Mesothelial cell of epicardium (in vitro differentiated cells): ENCODE results near the gene GNAI3. TPM values are rescaled to one million over a fixed set of nuclear protein-coding genes. Genes with fewer than 3 reads are reported as not detected.

ENCODE experiments used
- DNase-seq, 2 experiments: peaks; one replicate each; pipeline ENCODE4 v3.0.0; 2021; ENCODE audit warnings: low spot score in 2 of 2; ENCODE audit not compliant: unreplicated experiment in 2 of 2
- H3K27ac Mint-ChIP-seq: 2 replicates; pipeline ENCODE4 v1.8.0; 2021; ENCODE audit warnings: mixed read lengths
- H3K27me3 Mint-ChIP-seq: 2 replicates; pipeline ENCODE4 v1.8.0; 2021; ENCODE audit warnings: low read depth, mixed read lengths
- H3K36me3 Mint-ChIP-seq: 2 replicates; pipeline ENCODE4 v1.8.0; 2021; ENCODE audit warnings: mixed read lengths
- H3K4me1 Mint-ChIP-seq: 2 replicates; pipeline ENCODE4 v1.8.0; 2021; ENCODE audit warnings: mixed read lengths
- H3K4me3 Mint-ChIP-seq: 2 replicates; pipeline ENCODE4 v1.8.0; 2021; ENCODE audit warnings: mild to moderate bottlenecking, moderate library complexity, mixed read lengths
- H3K9me3 Mint-ChIP-seq: 2 replicates; pipeline ENCODE4 v1.8.0; 2021; ENCODE audit warnings: mixed read lengths
- total RNA-seq: library from RNA; stranded (reverse); gene quantifications from 3 replicates; pipeline ENCODE4 v1.2.1, GENCODE V29; 2021
- TF ChIP-seq, protein P1 (sequence below): fragments of 200-600 bp; sonication (generic); IDR thresholded peaks from one replicate; pipeline ENCODE4 v1.5.0; 2021; ENCODE audit warnings: antibody characterized with exemption; ENCODE audit not compliant: unreplicated experiment

The GNAI3 gene
- total RNA-seq, 1 donor from 2014 or later = 8.2 TPM

DNA sequence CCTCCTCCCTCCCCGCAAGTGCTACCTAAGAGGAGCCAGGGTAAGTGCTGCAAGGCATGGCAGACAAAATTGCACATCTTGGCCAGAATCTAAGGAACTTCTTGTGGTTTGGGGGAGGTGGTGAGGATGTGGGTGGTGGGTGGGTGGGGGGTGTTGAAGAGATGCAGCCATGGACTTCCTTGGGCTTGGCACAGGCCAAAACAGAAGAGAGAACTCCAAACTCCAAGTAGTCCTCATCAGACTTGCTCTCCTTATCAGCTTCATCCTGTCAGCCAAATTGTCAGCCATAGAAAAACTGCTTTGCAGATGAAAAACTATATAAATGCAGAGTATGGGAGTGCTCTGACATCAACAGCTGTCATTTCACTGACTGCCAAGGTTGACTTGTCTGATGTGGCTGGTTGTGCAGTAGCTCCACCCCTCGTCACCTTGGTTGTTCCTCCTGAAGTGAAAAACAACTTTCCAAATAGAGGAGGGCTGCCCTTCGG, 46.0 kb upstream of the GNAI3 start:
- H3K4me3 Mint-ChIP-seq = no peak overlapping the region
- peak overlapping the region; percentile 79 for H3K27ac Mint-ChIP-seq
- H3K27me3 Mint-ChIP-seq = no peaks in the 10 kb centered on the region
- no peaks in the 10 kb centered on the region for H3K36me3 Mint-ChIP-seq
- TF ChIP-seq, protein P1, sequence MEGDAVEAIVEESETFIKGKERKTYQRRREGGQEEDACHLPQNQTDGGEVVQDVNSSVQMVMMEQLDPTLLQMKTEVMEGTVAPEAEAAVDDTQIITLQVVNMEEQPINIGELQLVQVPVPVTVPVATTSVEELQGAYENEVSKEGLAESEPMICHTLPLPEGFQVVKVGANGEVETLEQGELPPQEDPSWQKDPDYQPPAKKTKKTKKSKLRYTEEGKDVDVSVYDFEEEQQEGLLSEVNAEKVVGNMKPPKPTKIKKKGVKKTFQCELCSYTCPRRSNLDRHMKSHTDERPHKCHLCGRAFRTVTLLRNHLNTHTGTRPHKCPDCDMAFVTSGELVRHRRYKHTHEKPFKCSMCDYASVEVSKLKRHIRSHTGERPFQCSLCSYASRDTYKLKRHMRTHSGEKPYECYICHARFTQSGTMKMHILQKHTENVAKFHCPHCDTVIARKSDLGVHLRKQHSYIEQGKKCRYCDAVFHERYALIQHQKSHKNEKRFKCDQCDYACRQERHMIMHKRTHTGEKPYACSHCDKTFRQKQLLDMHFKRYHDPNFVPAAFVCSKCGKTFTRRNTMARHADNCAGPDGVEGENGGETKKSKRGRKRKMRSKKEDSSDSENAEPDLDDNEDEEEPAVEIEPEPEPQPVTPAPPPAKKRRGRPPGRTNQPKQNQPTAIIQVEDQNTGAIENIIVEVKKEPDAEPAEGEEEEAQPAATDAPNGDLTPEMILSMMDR = no peak
- peaks cover 21% of the 10 kb centered on the region for H3K4me1 Mint-ChIP-seq
- H3K9me3 Mint-ChIP-seq = no peaks in the 10 kb centered on the region
- no peak for DNase-seq

DNA sequence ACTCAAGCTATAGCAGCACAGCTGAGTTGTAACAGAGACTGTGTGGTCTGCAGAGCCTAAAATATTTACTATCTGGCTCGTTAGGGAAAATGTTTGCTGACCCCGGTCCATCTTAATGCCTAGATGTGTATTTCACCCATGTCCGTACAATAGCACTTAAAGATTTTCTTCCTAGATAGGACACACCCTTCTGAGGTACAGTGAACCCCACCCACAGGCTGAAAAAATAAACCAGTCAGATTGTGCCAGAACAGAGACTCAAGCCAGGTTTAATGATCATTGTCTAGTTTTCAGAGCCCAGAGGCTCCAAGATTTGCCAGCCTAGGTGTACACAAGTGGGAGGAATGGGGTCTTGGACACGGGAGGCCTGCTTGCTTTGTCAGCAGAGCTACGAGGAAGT, 44.5 kb upstream of the GNAI3 start:
- Mint-ChIP-seq H3K9me3 (no peaks in the 10 kb centered on the region), H3K4me1 (peaks cover 22% of the 10 kb centered on the region), H3K27ac (no peak overlapping the region), H3K4me3 (no peak overlapping the region), H3K27me3 (peaks cover 4% of the 10 kb centered on the region), H3K36me3 (no peaks in the 10 kb centered on the region)
- TF ChIP-seq, protein P1 = no peak
- no peak for DNase-seq

DNA sequence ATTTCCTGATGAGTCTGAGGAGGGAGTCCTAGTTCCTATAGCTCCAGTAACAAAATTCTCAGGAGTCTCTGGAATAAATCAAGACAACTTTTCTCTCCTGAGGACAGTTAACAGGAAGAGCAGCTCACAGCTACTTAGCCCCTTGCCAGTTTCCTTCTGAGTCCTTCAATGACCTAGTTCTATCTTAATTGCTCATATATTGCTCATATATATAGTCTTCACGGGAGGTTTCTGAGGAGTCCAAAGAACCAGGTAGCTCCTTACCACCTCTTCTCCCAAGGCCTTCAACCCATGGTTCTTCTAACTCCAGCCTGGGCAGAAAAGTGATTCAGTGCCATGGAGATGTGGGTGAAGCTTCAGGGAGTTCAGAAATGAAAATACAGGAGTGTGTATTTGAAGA, 43.4 kb upstream of the GNAI3 start:
- H3K27me3 Mint-ChIP-seq = peaks cover 6% of the 10 kb centered on the region
- no peaks in the 10 kb centered on the region for H3K9me3 Mint-ChIP-seq
- TF ChIP-seq, protein P1 = no peak
- DNase-seq = no peak
- no peaks in the 10 kb centered on the region for H3K36me3 Mint-ChIP-seq
- peaks cover 28% of the 10 kb centered on the region for H3K4me1 Mint-ChIP-seq
- no peak overlapping the region for H3K4me3 Mint-ChIP-seq
- H3K27ac Mint-ChIP-seq = no peak overlapping the region

DNA sequence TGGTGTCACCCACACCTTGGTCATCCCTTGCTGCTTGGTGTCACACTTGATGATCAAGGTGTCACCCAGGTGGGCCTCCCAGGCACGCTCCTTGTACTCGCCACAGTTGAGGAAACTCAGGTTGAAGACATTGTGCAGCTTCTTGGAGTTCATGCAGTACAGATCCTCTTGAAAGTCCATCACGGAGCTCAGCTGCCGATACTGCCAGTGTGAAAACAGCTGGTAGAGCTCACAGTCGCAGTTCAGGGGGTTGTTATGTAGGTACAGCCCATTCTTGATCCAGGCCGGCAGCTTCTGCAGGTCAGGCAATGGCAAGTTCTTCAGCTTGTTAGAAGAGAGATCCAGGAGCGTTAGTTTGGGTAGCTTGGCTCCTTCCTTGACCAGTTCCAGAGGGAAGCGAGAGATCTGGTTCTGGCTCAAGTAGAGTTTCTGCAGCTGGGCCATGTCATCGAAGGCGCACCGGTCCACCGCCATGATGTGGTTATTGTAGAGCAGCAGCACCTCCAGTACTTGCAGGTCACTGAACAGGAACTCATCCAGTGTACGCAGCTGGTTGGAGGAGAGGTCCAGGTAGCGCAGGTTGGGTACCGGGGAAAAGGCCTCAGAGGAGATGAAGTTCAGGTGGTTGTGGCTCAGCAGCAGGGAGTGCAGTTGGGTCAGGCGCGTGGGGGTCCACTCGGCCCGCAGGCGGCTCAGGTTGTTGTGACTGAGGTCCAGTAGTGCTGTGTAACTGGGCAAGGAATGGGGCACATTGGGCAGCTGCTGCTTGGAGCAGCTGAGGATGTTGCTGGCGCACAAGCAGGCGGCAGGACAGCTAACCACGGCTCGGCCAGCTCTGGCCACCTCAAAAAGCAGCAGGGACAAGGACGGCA, 40.2 kb upstream of the GNAI3 start:
- peak overlapping the region; percentile 76 for H3K4me3 Mint-ChIP-seq
- TF ChIP-seq, protein P1 = no peak
- H3K27me3 Mint-ChIP-seq = peaks cover 31% of the 10 kb centered on the region
- peak overlapping the region; percentile 10 for H3K27ac Mint-ChIP-seq
- H3K36me3 Mint-ChIP-seq = no peaks in the 10 kb centered on the region
- H3K4me1 Mint-ChIP-seq = peaks cover 15% of the 10 kb centered on the region
- no peaks in the 10 kb centered on the region for H3K9me3 Mint-ChIP-seq
- no peak for DNase-seq

DNA sequence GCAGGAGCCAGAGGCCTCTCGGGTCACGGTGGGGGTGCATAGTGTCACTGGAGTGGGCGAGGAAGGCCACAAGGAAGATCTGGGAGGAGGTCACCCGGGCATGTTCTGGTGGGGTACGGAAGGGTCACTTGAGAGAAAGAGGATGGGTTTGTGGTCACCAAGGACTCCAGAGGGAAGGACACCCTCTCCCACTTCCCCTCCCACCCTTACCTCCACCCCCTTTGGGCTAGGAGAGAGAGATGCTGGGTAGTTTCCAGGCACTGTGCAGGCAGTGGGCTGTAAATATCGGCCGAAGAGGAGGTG, 39.6 kb upstream of the GNAI3 start:
- DNase-seq = no peak
- peak overlapping the region; percentile 10 for H3K27ac Mint-ChIP-seq

More for the DNA sequence above, 39.6 kb upstream of the GNAI3 start:
- peaks cover 33% of the 10 kb centered on the region for H3K27me3 Mint-ChIP-seq
- H3K4me3 Mint-ChIP-seq = peak overlapping the region; percentile 76
- H3K9me3 Mint-ChIP-seq = no peaks in the 10 kb centered on the region
- TF ChIP-seq, protein P1 = no peak
- peaks cover 15% of the 10 kb centered on the region for H3K4me1 Mint-ChIP-seq
- no peaks in the 10 kb centered on the region for H3K36me3 Mint-ChIP-seq
